Epithelial cell of prostate (primary cell): Measurements from ENCODE around the gene ADCY1.

Source experiments
- DNase-seq: peaks from one replicate; pipeline ENCODE4 v3.0.0-alpha.2; 2011; ENCODE audit warnings: low read depth, low spot score
- H3K27ac ChIP-seq: fragments of 450-650 bp; 2 replicates; pipeline ENCODE4 v1.5.1; 2017; ENCODE audit warnings: mild to moderate bottlenecking

ADCY1 gene

DNA sequence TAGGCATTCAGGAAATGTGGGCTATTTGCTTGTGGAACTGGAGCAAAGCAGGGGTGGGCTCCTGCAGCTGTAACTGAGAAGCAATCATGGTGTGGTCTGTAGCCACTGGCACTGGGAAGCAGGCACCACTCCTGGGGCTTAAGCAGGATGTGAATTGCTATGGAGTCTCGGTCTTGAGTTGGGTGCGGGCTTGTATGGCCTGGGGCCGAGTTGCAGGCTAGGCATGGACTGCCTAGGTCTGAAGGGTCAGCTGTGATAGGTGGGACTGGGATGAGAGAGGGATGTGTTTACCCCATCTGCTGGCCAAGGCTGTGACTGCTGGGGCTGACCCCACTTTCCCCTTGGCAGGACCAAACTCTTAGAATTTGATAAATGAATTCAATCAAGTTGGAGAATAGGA lies 43.0 kb downstream of the ADCY1 start:
- DNase-seq, result no peak
- no peak overlapping the region for H3K27ac ChIP-seq

DNA sequence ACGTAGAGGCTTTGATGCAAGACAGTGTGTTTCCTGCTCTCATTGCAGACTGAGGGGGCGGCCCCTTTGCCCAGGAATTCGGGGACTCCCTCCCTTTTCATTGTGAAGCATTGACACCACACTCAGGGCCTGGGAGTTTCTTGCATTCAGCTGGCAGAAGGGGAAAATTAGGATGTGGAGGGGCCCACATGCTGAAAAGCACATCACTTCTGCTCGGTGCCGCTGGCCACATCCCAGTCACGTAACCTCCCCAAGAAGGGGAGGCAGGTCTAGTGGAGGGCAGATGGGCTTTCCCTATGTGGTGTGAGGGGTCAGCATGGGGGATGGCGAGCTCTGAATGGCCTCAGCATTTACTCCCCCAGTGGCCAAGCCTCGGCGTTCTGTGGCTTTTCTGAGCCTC lies 47.9 kb downstream of the ADCY1 start:
- H3K27ac ChIP-seq, result no peak overlapping the region
- DNase-seq, result no peak

DNA sequence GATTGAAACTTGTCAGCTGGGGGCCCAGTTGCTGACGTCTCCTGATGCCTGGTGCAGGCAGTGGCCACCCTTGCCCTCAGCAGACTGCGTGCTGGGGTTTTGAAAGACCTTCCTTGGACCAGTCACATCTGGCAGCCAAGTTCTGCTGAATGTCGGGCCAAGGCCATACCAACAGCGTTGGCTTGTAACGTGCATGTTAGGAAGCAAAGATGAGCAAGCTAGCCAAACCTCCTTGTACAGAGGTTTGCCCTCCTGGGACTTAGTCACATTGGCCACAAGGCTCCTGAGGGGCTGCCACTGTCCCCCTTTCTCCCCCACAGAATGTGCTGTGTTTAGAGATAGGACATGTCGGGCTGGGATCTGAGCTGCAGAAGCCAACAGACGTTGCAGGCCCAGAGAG lies 49.0 kb downstream of the ADCY1 start:
- DNase-seq, result no peak
- H3K27ac ChIP-seq, result no peak overlapping the region

DNA sequence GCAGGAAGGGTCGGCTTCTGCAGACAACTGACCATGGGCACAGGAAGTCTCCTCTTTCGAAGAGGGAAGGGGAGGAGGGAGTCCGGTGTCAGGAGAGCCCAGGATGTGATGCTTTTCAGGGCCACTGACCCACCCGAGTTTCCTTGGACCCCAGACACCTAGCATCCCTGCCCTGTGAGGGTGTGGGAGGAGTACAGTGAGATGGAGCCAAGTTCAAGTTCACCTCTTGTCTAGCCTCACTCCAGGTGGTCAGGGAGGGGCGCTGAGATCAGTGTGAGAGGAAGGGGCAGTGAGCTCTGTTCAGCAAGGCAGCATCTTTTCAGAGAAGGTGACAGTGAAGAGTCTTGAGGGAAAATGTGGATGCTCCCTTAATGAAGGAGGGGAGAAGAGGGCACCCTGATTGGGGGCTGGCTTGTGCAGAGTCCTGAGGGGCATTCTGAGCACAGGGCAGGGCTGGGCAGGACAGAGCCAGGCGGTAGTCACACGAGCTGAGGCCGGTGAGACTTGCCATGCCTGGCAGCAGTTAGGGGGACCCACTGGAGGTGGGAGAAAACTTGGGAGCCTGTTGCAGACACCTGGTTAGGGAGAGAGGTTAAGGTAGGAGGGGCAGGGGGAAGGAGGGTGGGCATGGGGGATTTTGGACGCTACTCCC lies 49.7 kb downstream of the ADCY1 start:
- no peak overlapping the region for H3K27ac ChIP-seq
- DNase-seq, result no peak

DNA sequence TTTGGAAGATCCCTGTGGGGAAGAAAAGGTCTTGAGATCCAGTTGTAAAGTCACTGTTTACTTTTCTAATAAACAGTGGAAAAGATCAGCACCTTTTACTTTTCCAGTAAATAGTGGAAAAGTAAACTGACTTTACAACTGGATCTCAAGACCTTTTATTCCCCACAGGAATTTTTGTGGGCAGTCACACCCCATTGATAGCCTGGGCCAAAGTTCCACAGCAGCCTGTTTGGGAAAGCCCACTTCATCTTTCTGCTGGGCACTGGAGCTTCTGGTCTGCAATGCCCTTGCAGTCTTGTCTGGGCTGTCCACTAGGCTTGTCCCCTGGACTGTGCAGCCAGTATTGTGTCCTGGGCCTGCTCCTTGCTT lies 50.2 kb downstream of the ADCY1 start:
- DNase-seq, result no peak
- H3K27ac ChIP-seq, result no peak overlapping the region

DNA sequence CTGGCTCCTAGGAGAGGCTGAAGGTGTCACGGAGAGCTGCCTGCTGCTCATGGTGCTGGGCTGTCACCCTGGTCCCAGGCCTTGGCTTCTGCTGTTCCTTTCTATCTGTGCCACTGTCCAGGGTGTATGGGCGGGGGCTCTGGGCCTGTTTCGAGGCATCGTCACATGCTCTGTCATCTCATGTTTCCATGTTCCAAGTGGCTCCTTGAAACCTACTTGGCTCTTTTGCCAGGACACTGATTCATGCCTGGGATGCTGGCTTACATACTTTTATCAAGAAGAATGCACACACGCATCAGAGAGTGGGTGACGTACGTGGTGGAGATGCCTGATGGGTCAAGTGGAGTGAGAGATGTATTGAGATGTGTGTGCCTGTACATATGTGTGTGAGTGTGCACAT lies 50.9 kb downstream of the ADCY1 start:
- no peak for DNase-seq
- no peak overlapping the region for H3K27ac ChIP-seq

DNA sequence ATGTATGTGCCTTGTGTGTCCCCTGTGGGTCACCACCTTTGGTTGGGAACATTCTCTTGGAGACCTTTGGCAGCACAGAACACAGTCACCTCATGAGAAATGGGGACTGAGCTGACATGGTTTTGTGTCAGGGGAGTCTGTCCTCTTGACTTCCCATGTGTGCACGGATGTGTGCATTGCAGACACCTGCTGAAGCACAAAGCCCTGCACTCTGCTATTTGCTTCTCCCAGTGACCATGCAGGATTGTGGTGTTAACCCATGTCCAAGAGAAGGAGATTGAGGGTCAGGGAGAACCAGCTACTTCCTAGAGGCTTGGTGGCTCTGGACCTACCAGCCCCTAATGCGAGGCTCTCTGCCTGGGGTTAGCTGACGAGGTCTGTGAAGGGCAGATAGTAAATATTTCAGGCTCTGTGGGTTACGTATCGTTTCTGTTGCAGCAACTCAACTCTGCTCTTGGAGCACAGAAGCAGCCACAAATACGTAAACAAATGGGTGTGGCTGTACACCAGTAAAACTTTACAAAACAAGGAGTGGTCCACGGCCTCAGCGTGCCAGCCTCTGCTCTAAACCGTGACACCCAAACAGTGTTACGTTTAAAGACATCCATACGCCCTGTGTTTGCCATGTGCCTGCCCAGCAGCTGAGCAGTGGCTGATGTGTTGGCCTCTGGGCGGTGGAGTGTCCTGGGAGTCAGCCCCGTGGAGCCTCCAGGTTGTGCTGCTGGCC lies 51.7 kb downstream of the ADCY1 start:
- DNase-seq, result no peak

DNA sequence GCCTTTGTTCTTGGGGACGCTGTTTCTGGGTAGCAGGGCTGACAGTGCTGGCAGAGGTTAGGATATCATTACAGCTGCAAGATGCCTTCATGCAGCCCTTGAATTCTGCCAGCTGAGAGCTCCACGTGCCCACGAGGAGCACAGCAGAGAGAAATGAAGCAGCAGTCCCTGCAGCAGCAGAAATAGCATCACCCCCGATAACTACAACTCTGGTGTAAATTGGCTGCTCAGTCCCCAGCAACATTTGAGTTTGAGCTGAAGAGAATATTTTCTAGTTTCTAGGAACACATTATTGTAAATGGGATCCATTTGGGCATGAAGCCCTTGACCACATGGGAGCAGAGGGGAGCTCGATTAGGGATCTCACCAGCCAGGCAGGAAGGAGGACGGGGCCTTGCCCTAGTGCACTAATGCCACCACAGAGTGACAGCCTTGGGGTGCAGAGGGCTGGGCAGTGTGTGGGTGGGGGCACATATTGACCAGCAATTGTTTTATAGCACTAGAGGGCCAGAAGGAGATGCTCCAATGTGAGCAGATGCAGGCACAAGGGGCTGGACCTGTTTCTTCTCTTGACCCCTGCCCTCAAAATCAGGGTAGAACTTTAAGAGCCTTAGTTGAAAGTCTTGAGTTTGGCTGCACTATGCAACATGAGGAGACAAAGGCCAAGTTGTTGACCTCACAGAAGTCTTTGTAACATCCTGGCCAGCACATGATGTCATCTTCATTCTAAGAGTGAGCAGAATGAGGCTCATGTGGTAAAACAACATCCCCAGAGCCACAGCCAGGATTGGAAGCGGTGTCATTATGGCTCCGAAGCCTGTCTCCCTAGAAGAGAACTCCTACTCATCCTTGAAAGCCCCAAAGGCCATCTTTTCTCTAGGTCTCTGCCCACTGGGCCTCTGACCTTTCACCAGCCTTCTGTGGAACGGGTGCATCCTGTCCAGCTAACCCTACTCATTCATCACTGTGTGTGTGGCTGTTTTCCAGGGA lies 52.6 kb downstream of the ADCY1 start:
- DNase-seq, result no peak
- no peak overlapping the region for H3K27ac ChIP-seq

More for the DNA sequence above, 51.7 kb downstream of the ADCY1 start:
- no peak overlapping the region for H3K27ac ChIP-seq

DNA sequence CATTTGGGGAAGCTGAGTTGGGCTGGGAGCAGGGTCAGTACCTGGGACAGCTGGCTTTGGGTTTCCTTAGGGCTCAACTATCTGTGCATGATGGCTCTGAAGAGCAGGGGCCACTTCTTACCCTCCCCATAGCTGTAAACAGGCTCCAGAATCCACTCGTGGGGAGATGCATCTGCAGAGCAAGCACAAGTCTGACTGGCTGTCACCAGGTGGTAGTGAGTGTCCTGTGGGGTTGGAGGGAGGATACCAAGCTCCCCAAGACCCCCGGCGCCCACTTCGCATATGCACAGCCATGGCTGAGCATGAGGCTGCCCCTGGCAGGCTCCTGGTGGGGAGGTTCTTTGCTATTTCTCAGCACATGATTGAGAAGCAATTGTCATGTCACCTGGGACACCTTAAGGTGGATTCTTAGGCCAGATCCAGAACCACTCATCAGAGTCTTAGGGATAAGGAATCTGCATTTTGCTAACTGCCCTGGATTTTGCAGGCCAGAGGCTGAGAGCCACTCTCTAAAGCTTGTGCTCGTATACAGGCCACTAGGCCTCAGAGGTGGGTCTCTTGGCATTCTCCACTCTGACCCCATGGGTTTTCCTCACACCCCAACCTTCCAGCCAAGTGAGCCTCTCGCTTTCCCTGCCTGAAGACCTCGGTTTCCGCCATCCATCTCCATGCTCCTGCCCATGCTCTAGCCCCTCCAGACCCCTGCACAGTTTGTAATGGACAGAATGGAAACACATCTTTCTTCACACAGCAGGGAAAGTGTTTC lies 53.7 kb downstream of the ADCY1 start:
- no peak for DNase-seq
- no peak overlapping the region for H3K27ac ChIP-seq

DNA sequence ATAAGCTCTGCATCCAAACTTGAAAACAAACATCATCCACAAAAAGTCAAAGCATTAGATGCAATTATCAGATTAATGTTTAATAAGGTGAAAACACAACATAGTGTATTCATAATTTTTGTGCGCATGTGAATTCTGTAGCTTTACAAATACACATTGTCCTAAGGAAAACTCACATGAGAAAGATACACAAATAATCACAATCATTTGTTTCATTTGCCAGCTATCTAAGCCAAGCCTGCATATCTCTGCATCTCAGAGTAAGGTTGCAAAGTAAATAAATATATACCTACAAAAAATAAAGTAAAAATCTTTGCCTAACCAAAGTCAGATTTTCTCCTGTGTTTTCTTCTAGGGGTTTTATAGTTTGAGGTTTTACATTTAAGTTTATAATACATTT lies 57.4 kb downstream of the ADCY1 start:
- no peak overlapping the region for H3K27ac ChIP-seq
- DNase-seq, result no peak

DNA sequence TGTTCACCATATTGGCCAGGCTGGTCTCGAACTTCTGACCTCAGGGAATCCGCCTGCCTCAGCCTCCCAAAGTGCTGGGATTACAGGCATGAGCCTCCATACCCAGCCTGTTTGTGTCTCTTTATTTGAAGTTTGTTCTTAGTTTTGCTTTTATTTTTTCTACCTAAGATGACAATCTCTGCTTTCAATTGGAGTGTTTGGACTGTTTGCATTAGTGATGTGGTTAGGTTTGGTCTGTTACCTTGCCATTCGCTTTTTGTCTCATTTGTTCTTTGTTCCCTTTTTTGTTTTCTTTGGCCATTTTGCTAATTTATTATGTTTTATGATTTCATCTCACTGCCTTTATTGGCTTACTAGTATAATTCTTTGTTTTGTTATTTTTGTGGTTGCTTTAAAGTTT lies 62.6 kb downstream of the ADCY1 start:
- no peak overlapping the region for H3K27ac ChIP-seq
- DNase-seq, result no peak

DNA sequence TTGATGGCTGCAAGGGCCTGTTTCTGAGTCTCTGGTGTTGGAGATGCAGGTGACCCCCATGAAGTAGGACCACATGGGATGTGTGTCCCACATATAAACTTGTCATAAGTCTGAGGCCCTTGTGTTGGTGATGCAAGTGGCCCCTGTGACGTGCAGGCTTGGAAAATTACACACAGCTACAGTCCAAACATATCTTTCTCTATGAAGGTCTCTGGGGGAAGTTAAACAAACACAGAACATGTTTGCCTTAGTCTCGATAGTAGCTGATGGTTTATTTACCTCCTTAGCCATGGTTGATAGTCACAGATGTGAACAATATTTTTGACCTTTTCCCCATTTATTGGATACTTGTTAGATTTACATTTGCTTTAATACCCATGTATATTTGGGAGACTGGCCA lies 64.7 kb downstream of the ADCY1 start:
- DNase-seq, result no peak
- H3K27ac ChIP-seq, result no peak overlapping the region

DNA sequence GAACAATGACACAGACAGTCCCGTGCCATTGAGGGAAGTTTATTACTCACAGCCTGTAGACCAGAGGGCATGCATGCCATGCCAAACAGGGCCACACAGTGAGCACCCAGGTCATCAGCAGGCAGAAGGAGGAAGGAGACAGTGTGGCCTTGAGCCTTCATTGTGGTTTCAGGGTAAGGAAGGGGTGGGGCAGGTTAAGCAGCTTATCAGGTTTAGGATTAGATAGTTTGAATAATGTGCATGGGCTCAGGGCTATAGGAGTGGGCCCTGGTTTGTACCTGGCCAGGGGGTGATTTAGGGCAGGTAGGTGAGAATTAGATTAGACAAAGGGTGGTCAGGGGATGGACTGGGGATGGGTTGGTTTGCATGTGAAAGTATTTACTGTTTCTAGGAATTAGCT lies 67.9 kb downstream of the ADCY1 start:
- no peak for DNase-seq

DNA sequence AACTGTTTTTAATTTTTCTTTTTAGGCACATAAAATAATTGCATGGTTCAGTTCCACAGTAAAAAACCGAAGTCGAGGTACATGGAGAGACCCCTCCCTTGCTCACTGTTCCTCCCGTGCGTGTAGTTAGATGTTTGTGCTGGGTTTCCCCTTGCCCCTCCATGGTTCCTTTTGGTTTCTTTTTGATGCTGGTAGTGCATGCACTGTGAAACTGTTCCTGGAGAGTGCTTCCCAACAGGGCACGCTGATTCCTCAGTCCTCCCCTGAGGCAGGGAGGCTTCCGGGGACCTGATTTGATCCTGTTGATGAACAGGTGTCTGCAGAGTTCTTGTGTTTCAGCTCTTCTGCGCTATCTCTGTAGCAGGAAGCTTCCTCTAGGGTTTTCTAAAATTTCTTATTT lies 69.5 kb downstream of the ADCY1 start:
- no peak for DNase-seq
- H3K27ac ChIP-seq, result no peak overlapping the region

More for the DNA sequence above, 67.9 kb downstream of the ADCY1 start:
- H3K27ac ChIP-seq, result no peak overlapping the region

DNA sequence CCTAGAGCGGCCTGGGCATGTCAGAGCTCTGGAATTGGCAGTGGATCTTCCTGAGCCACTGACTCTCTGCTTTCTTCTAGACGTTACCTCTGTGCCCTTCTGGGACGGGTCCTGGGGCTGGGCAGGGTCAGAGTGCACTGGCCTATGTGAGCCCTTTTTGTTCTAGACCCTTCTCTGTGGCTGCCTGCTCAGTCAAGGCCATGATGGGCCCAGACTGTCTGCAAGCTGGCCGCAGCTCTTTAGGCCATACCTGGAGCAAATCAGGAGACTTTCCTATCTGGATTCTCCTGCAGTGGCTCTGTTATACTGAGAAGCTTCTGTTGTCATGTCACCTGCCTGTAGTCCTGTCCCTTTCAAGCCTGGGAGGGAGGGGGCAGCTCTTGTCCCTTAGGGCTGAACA lies 70.1 kb downstream of the ADCY1 start:
- DNase-seq, result no peak
- no peak overlapping the region for H3K27ac ChIP-seq

DNA sequence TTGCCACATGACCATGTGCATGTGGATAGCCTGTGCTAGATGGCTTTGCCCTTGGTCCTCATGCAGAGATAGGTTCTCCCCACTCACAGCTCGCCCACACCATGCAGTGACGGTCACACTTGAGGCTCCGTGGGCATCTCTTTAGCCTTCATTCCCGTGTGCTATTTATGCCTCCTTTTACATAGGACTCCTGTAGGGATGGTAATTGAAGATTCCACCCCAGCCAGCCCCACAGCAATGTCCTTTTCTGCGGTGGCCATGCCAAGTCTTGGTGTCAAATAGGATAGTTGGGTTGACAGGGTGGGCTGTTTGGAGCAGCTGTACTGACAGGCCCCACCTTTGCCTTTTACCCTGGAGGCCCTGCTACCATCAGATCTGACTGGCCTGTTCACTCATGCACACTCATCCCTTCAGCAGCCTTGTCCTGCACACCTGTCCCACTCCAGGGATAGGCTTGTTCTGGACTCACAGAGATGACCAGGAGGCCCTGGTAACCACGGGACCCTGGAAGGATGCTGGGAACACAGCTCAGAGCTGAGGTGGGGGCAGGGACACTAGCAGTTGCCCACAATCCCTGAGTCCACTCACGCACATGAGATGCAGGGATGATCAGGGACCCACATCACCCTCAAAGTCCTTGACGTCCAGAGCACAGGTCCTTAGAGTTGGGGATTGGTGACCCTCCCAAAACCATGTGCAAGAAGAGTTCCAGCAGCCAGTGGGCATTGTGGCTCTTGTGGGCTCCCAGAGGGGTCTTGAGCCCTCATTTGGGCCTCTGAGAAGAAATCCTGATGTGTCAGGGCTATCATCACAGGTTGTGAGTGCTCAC lies 71.2 kb downstream of the ADCY1 start:
- DNase-seq, result no peak
- no peak overlapping the region for H3K27ac ChIP-seq

DNA sequence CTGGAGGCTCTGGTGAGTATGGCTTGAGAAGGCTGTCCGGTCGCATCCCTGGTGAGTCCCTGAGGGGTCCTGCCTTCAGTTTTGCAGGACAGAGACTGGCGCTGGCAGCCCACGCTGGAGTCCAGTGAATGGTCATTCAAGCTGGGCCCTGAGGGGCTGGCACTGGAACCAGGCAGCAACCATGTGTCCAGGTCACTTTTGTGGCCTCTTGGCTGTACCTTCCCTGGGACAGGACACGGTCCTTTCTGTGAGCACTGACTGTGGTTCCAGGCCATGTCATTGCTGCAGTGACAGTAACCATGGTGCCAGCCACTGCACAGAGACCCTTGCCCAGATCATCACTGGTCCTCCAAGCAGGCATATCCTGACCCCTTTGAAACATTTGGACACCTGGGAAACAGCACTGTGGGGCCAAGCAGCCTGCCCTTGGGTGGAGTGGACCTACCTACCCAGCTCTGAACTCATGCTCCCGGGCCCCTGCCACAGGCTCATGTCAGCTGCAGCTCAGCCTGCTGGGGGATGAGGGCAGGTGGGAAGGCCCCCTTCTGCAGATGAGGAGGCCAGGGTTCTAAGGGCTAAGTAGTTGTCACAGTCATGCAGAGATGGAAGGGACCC lies 72.1 kb downstream of the ADCY1 start:
- DNase-seq, result no peak
- no peak overlapping the region for H3K27ac ChIP-seq

DNA sequence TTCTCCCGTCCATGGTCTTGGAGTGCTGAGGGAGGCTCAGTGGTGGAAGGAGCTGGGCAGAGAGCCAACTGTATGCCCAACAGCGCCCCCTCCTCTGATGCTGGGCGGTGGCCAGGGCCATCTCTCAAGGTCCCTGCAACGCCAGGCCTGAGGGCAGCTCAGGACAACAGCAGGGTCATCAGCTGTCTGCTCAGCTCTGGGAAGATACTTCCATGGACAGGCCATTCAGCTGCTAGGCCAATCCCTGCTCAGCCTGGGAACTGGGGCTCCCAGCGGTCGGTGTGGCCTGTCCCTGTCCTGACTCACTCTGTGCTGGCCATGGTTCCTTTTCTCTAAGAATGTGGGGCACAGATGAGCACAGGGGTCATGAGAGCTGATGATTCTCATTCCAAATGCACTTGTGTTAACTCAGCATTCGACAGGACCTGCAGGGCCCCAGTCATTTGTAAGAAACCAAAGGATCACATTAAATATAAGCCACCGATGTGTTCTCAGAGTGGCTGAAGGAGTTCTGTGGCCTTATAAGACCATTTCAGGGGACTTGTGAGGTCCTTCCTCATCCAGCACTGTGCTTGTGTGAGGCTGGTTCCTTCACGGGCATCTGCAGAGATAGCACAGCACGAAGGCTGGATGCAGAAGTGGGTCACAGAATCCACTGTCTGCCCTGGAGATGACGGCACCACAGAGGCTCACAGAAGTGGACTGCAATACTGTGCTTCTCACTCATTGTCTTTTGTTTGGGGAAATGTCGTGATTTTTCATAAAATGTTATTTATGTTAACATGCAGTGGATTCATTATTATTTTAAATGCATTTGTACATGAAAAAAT lies 73.0 kb downstream of the ADCY1 start:
- no peak for DNase-seq
- H3K27ac ChIP-seq, result no peak overlapping the region
